ENCODE data around the gene FCHSD1. TPM values are rescaled to one million over a fixed set of nuclear protein-coding genes. Genes with fewer than 3 reads are reported as not detected.

The FCHSD1 gene
- total RNA-seq, 1 donor from 2014 or later = 40.6 TPM

DNA sequence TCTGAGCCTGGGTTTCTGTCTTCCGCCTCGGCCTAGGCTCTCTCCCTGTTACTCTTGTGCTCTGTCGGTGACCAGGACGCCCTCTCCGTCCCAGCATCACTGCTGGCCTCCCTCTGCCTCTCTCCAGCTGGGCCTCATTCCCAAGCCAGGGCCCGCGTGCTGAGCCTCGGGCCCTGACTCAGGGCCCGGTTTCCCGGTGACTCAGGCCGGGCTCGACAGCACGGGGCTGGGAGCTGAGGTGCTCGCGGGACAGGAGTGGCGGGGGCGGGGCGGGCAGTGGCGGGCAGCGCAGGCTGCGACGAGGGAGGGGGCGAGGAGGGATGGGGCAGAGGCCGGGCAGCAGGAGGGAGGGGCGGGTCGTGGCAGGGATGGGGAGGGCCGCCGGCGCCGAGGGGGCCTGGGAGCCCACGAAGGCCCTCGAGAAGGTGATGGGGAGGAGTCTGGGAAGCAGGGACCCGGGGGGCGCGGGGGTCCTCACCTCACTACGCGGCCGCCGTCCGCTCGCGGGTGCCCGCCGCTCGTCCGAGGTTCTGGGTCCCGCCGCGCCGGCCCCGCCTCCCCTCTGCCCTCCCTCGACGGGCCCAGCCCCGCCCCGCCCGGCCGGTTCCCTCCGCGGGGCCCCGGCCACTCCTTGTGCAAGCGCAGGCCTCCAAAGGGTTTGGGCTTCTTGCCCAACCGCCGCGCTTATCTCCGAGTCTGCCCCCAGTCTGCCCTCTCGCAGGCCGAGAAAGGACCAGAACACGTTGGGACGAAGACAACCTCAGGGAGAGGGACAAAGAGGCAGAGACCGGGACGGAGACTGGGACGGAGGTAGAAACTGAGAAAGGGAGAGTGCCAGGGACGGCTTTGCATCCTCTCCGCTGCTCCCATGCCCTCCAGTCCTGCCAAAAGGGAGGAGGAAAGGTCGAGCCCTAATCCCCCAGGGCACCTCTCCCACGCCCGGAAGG, 30.8 kb upstream of the FCHSD1 start, which contains the start of gene ARAP3:
TSS of gene ARAP3 (minus strand) at position 536 of the 947 bp plus-strand sequence. CDS start 1,744 bp downstream, outside the sequence.
- Histone ChIP-seq H2AFZ (ENCODE audit: low read depth, low read length) (peak within 1 kb of the TSS; percentile 98), H3K79me2 (ENCODE audit: insufficient read depth, low read length) (peaks cover 15% of the 10 kb centered on the region), H3K4me3 (ENCODE audit: insufficient read depth, low read depth, low read length) (peak within 1 kb of the TSS; percentile 46), H4K20me1 (ENCODE audit: insufficient read depth, low read length) (no peaks in the 10 kb centered on the region), H3K4me2 (ENCODE audit: low read length) (peak within 1 kb of the TSS; percentile 88), H3K36me3 (ENCODE audit: insufficient read depth, low read length) (no peaks in the 10 kb centered on the region), H3K9me3 (ENCODE audit: insufficient read depth, low read depth, low read length) (no peaks in the 10 kb centered on the region), H3K4me1 (ENCODE audit: insufficient read depth, low read length) (peaks cover 25% of the 10 kb centered on the region), H3K27me3 (ENCODE audit: insufficient read depth, low read length) (no peaks in the 10 kb centered on the region), H3K9ac (ENCODE audit: low read length) (peak within 1 kb of the TSS; percentile 84), H3K27ac (ENCODE audit: low read depth, low read length) (peak within 1 kb of the TSS; percentile 86)
- peak; percentile 74 for DNase-seq (ENCODE audit: low read depth)
- no peak for TF ChIP-seq EZH2 (IDR thresholded peaks at IDR 0.05; ENCODE audit: insufficient read depth, low read length)
- TF ChIP-seq, protein P1, sequence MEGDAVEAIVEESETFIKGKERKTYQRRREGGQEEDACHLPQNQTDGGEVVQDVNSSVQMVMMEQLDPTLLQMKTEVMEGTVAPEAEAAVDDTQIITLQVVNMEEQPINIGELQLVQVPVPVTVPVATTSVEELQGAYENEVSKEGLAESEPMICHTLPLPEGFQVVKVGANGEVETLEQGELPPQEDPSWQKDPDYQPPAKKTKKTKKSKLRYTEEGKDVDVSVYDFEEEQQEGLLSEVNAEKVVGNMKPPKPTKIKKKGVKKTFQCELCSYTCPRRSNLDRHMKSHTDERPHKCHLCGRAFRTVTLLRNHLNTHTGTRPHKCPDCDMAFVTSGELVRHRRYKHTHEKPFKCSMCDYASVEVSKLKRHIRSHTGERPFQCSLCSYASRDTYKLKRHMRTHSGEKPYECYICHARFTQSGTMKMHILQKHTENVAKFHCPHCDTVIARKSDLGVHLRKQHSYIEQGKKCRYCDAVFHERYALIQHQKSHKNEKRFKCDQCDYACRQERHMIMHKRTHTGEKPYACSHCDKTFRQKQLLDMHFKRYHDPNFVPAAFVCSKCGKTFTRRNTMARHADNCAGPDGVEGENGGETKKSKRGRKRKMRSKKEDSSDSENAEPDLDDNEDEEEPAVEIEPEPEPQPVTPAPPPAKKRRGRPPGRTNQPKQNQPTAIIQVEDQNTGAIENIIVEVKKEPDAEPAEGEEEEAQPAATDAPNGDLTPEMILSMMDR (IDR thresholded peaks at IDR 0.05; ENCODE audit: insufficient read depth, low read depth, low read length) = no peak
- no peak for FAIRE-seq
- Mint-ChIP-seq H3K4me3 (ENCODE audit: unreplicated experiment) (peak within 1 kb of the TSS; percentile 86), H3K36me3 (ENCODE audit: low read depth, unreplicated experiment) (peaks cover 4% of the 10 kb centered on the region), H3K4me1 (ENCODE audit: low read depth, unreplicated experiment) (peaks cover 24% of the 10 kb centered on the region), H3K27me3 (ENCODE audit: low read depth, unreplicated experiment) (no peaks in the 10 kb centered on the region), H3K9me3 (ENCODE audit: unreplicated experiment) (no peaks in the 10 kb centered on the region), H3K27ac (ENCODE audit: unreplicated experiment) (peak within 1 kb of the TSS; percentile 100)

DNA sequence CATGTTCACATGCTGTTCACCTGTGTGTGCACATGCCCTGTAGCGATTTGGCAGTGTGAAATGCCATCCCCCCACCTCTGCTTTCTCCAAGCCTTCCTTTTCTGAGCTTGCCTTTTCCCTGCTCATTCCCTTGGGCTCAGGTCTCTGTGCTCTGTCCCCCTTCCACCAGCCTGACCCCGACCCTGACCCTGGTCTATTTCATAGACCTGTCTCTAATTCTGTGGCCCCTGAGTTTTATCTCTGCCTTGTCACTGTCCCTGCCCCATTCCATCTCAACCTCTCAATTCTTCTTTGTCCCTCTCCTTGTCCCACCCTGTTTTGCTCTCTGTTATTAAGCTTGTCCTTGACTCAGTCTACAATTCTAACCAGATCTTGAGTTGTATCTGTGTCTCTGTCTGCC, 30.1 kb upstream of the FCHSD1 start:
- peak overlapping the region; percentile 84 for H3K9ac ChIP-seq (ENCODE audit: low read length)
- Mint-ChIP-seq H3K27ac (ENCODE audit: unreplicated experiment) (peak overlapping the region; percentile 100), H3K27me3 (ENCODE audit: low read depth, unreplicated experiment) (no peaks in the 10 kb centered on the region), H3K4me3 (ENCODE audit: unreplicated experiment) (peak overlapping the region; percentile 86), H3K36me3 (ENCODE audit: low read depth, unreplicated experiment) (peaks cover 4% of the 10 kb centered on the region), H3K9me3 (ENCODE audit: unreplicated experiment) (no peaks in the 10 kb centered on the region), H3K4me1 (ENCODE audit: low read depth, unreplicated experiment) (peaks cover 24% of the 10 kb centered on the region)
- DNase-seq (ENCODE audit: low read depth) = no peak
- H3K4me3 ChIP-seq (ENCODE audit: insufficient read depth, low read depth, low read length) = peak overlapping the region; percentile 46
- peak overlapping the region; percentile 88 for H3K4me2 ChIP-seq (ENCODE audit: low read length)
- H2AFZ ChIP-seq (ENCODE audit: low read depth, low read length) = peak overlapping the region; percentile 70
- FAIRE-seq = no peak
- peaks cover 24% of the 10 kb centered on the region for H3K4me1 ChIP-seq (ENCODE audit: insufficient read depth, low read length)
- TF ChIP-seq, protein P1 (IDR thresholded peaks at IDR 0.05; ENCODE audit: insufficient read depth, low read depth, low read length) = no peak
- no peak for TF ChIP-seq EZH2 (IDR thresholded peaks at IDR 0.05; ENCODE audit: insufficient read depth, low read length)
- H3K9me3 ChIP-seq (ENCODE audit: insufficient read depth, low read depth, low read length) = no peaks in the 10 kb centered on the region
- no peaks in the 10 kb centered on the region for H4K20me1 ChIP-seq (ENCODE audit: insufficient read depth, low read length)
- peaks cover 15% of the 10 kb centered on the region for H3K79me2 ChIP-seq (ENCODE audit: insufficient read depth, low read length)
- no peaks in the 10 kb centered on the region for H3K27me3 ChIP-seq (ENCODE audit: insufficient read depth, low read length)
- H3K36me3 ChIP-seq (ENCODE audit: insufficient read depth, low read length) = no peaks in the 10 kb centered on the region
- H3K27ac ChIP-seq (ENCODE audit: low read depth, low read length) = peak overlapping the region; percentile 86
